IMR-90 (cell line): ENCODE measurements around the gene OR6S1. TPM values are rescaled to one million over a fixed set of nuclear protein-coding genes. Genes with fewer than 3 reads are reported as not detected.

ENCODE experiments used
- ATAC-seq: fragments of 200-7000 bp; cut with Tn5 transposase; 2 replicates; pipeline ENCODE4 v1.9.1; 2020; ENCODE audit warnings: low read depth, mild to moderate bottlenecking, moderate library complexity
- BruUV-seq: library from RNA; stranded (reverse); fragments of 400-500 nt; replicated peaks from 2 replicates; lab custom pipeline; 2021; lab: Mats Ljungman, UMichigan
- CTCF ChIA-PET: fragments of 300-600 bp; formaldehyde crosslinking; extraction: SDS; loops from one replicate; lab custom pipeline; 2021; ENCODE audit warnings: antibody characterized with exemption; lab: Yijun Ruan, JAX
- POLR2A ChIA-PET: fragments of 300-600 bp; sonication (Branson Sonifier 250); formaldehyde crosslinking; loops from one replicate; lab custom pipeline; 2022; ENCODE audit warnings: antibody characterized with exemption; ENCODE audit not compliant: unreplicated experiment; lab: Charles Lee
- DNase-seq: peaks from one replicate; pipeline ENCODE4 v3.0.0; 2013
- H2AFZ ChIP-seq: replicated peaks from 2 replicates; pipeline ENCODE3; 2013; ENCODE audit warnings: low read length, mild to moderate bottlenecking; ENCODE audit not compliant: poor library complexity
- H2AK5ac ChIP-seq: 2 replicates; pipeline ENCODE4 v1.6.1; 2013; ENCODE audit warnings: low read depth, low read length, inconsistent platforms
- H2AK9ac ChIP-seq: replicated peaks from 2 replicates; pipeline ENCODE3; 2013; ENCODE audit warnings: mild to moderate bottlenecking, low read depth, low read length, moderate library complexity; ENCODE audit not compliant: poor library complexity
- H2BK120ac ChIP-seq: 2 replicates; pipeline ENCODE4 v1.6.1; 2013; ENCODE audit warnings: low read depth, low read length, inconsistent platforms
- H2BK15ac ChIP-seq: 3 replicates; pipeline ENCODE4 v1.6.1; 2013; ENCODE audit warnings: low read depth, low read length, inconsistent platforms
- H2BK20ac ChIP-seq: 2 replicates; pipeline ENCODE4 v1.6.1; 2013; ENCODE audit warnings: low read depth, mild to moderate bottlenecking, inconsistent platforms, low read length, moderate library complexity
- H2BK5ac ChIP-seq: 2 replicates; pipeline ENCODE4 v1.6.1; 2013; ENCODE audit warnings: mild to moderate bottlenecking, low read depth, low read length, inconsistent platforms; ENCODE audit not compliant: poor library complexity, severe bottlenecking
- H3K14ac ChIP-seq: replicated peaks from 2 replicates; pipeline ENCODE4 v1.6.1; 2013; ENCODE audit warnings: low read depth, low read length, inconsistent platforms
- H3K18ac ChIP-seq: 2 replicates; pipeline ENCODE4 v1.6.1; 2013; ENCODE audit warnings: low read depth, low read length, control low read depth
- H3K23ac ChIP-seq: 2 replicates; pipeline ENCODE4 v1.6.1; 2013; ENCODE audit warnings: low read depth, low read length, inconsistent platforms
- H3K27ac ChIP-seq: 2 replicates; pipeline ENCODE4 v1.5.1; 2013; ENCODE audit warnings: mild to moderate bottlenecking, control low read depth, low read length; ENCODE audit not compliant: insufficient read depth
- H3K27me3 ChIP-seq: 2 replicates; pipeline ENCODE4 v1.6.1; 2013; ENCODE audit warnings: low read length; ENCODE audit not compliant: control insufficient read depth, insufficient read depth
- H3K36me3 ChIP-seq: 2 replicates; pipeline ENCODE4 v1.6.1; 2013; ENCODE audit warnings: low read length, mixed read lengths; ENCODE audit not compliant: control insufficient read depth, insufficient read depth
- H3K4ac ChIP-seq: 2 replicates; pipeline ENCODE4 v1.6.1; 2013; ENCODE audit warnings: low read depth, low read length, inconsistent platforms
- H3K4me1 ChIP-seq: 2 replicates; pipeline ENCODE4 v1.6.1; 2013; ENCODE audit warnings: low read length, mixed read lengths; ENCODE audit not compliant: control insufficient read depth, insufficient read depth
- H3K4me2 ChIP-seq: 2 replicates; pipeline ENCODE4 v1.6.1; 2013; ENCODE audit warnings: low read depth, mild to moderate bottlenecking, control low read depth, low read length, moderate library complexity
- H3K4me3 ChIP-seq: 2 replicates; pipeline ENCODE4 v1.5.1; 2013; ENCODE audit warnings: low read depth, mild to moderate bottlenecking, control low read depth, low read length, moderate library complexity; ENCODE audit not compliant: insufficient read depth
- H3K56ac ChIP-seq: 2 replicates; pipeline ENCODE4 v1.6.1; 2013; ENCODE audit warnings: low read length, inconsistent platforms; ENCODE audit not compliant: insufficient read depth; ENCODE audit errors: extremely low read depth
- H3K79me1 ChIP-seq, 2 experiments: 2 replicates each; pipeline ENCODE4 v1.6.1; 2013; ENCODE audit warnings: low read length in 2 of 2, inconsistent platforms in 1 of 2, low read depth in 1 of 2
- H3K9ac ChIP-seq: 2 replicates; pipeline ENCODE4 v1.6.1; 2013; ENCODE audit warnings: low read depth, low read length, control low read depth
- H3K9me1 ChIP-seq: 2 replicates; pipeline ENCODE4 v1.6.1; 2013; ENCODE audit warnings: low read length, inconsistent platforms; ENCODE audit not compliant: insufficient read depth
- H3K9me3 ChIP-seq: 2 replicates; pipeline ENCODE4 v1.6.1; 2013; ENCODE audit warnings: low read length; ENCODE audit not compliant: control insufficient read depth, insufficient read depth
- H4K20me1 ChIP-seq: 2 replicates; pipeline ENCODE4 v1.6.1; 2013; ENCODE audit warnings: low read length, inconsistent platforms; ENCODE audit not compliant: insufficient read depth
- H4K5ac ChIP-seq: 2 replicates; pipeline ENCODE4 v1.6.1; 2013; ENCODE audit warnings: mild to moderate bottlenecking, low read depth, low read length, control low read depth
- H4K8ac ChIP-seq, 2 experiments: 2 replicates each; pipeline ENCODE4 v1.6.1; 2013; ENCODE audit warnings: low read depth in 2 of 2, low read length in 2 of 2, control low read depth in 1 of 2, inconsistent platforms in 1 of 2
- H4K91ac ChIP-seq: 2 replicates; pipeline ENCODE4 v1.6.1; 2013; ENCODE audit warnings: low read depth, low read length, inconsistent platforms; ENCODE audit not compliant: insufficient read depth
- BHLHE40 ChIP-seq: fragments of 150-350 bp; IDR thresholded peaks from 2 replicates; pipeline ENCODE4 v1.6.1; 2016; ENCODE audit warnings: mild to moderate bottlenecking, low read depth, low read length
- CEBPB ChIP-seq: IDR thresholded peaks from 2 replicates; pipeline ENCODE4 v1.6.1; 2012; ENCODE audit warnings: low read depth, low read length, improper control_type of control experiment
- MAZ ChIP-seq: IDR thresholded peaks from 2 replicates; pipeline ENCODE4 v1.6.1; 2012; ENCODE audit warnings: low read depth, mild to moderate bottlenecking, low read length, improper control_type of control experiment, moderate library complexity, borderline replicate concordance
- MXI1 ChIP-seq: IDR thresholded peaks from 2 replicates; pipeline ENCODE4 v1.6.1; 2012; ENCODE audit warnings: low read depth, mild to moderate bottlenecking, low read length, moderate library complexity, borderline replicate concordance
- NFE2L2 ChIP-seq: fragments of 150-350 bp; IDR thresholded peaks from 2 replicates; pipeline ENCODE4 v1.6.1; 2016; ENCODE audit warnings: low read depth, mild to moderate bottlenecking, low read length
- POLR2A ChIP-seq: IDR thresholded peaks from 2 replicates; pipeline ENCODE4 v1.6.1; 2012; ENCODE audit warnings: mild to moderate bottlenecking, low read depth, low read length
- RAD21 ChIP-seq: IDR thresholded peaks from 2 replicates; pipeline ENCODE4 v1.6.1; 2012; ENCODE audit warnings: low read length, improper control_type of control experiment
- RFX5 ChIP-seq: IDR thresholded peaks from 2 replicates; pipeline ENCODE4 v1.8.0; 2012; ENCODE audit warnings: low read depth, mild to moderate bottlenecking, low read length, moderate library complexity
- SMC3 ChIP-seq: fragments of 150-350 bp; IDR thresholded peaks from 2 replicates; pipeline ENCODE4 v1.6.1; 2016; ENCODE audit warnings: low read depth, mild to moderate bottlenecking, antibody characterized with exemption, low read length, moderate library complexity
- WGBS, 2 experiments: methylation state at CpG; one replicate each; pipeline versions ENCODE4 v1.1.5 to v1.1.7; 2013; ENCODE audit warnings: missing lambda C conversion rate in 2 of 2; ENCODE audit not compliant: insufficient read length in 1 of 2; ENCODE audit errors: extremely low coverage in 2 of 2; 5-methylcytosine and 5-hydroxymethylcytosine counted together
- dilution Hi-C: fragments of 300-500 bp; cut with HindIII; formaldehyde crosslinking; loops from one replicate; pipeline ENCODE4 v1.14.3; 2018; ENCODE audit warnings: low sequenced_read_pairs; ENCODE audit not compliant: unreplicated experiment
- in situ Hi-C: fragments of 300-500 bp; cut with MboI; formaldehyde crosslinking; loops from 3 replicates; pipeline ENCODE4 v1.14.3; 2019; ENCODE audit warnings: low sequenced_read_pairs, inconsistent platforms, mixed read lengths
- intact Hi-C: fragments of 100-400 bp; cut with micrococcal nuclease; formaldehyde crosslinking; loops from 2 replicates; pipeline ENCODE4 v1.10.0; 2022
- polyA plus RNA-seq, 3 experiments: library from polyadenylated mRNA; depleted of rRNA; stranded (reverse); fragments of >200 nt; gene quantifications; 2 replicates each; pipeline ENCODE4 v1.2.3, GENCODE V29; 2012; ENCODE audit warnings: low replicate concordance in 1 of 3
- total RNA-seq: library from RNA; depleted of rRNA; stranded (reverse); fragments of >200 nt; gene quantifications from 2 replicates; pipeline ENCODE4 v1.2.3, GENCODE V29; 2012
- TF ChIP-seq, protein P1 (sequence below): fragments of 150-350 bp; IDR thresholded peaks from 2 replicates; pipeline ENCODE4 v1.6.1; 2017; ENCODE audit warnings: mild to moderate bottlenecking, antibody characterized with exemption, low read length, low read depth

OR6S1 gene
- total and polyA plus RNA-seq, 2 of the 4 experiments (the other 2 are of a cell fraction): not detected

DNA sequence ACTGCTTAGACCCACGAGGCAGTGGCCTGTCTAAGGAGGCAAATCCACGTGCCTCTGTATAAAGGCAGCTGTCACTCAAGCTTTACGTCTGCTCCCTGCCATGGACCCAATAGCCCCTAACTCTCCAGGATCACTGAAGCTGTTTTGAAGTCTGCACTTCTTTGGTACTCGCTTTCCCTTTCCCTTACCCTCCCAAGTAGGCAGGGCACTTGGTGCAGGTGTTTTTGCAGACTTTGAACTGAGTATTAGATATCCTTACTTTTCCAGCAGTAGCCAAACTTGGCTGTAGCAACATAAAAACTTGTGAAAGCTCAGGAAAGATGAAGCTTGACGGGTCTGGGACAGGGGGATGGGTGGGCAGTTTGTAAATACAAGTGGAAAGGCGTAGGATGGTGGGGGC, 17.8 kb upstream of the OR6S1 start:
- Histone ChIP-seq H3K18ac (no peak overlapping the region), H3K4me2 (no peak overlapping the region), H3K56ac (no peak overlapping the region), H4K8ac (no peak overlapping the region), H2AK9ac (no peak overlapping the region), H3K4me1 (no peaks in the 10 kb centered on the region), H3K9me3 (no peaks in the 10 kb centered on the region), H2BK20ac (no peak overlapping the region), H3K4ac (no peak overlapping the region), H3K79me1 (no peaks in the 10 kb centered on the region), H3K9me1 (no peaks in the 10 kb centered on the region), H3K14ac (no peak overlapping the region), H3K4me3 (no peak overlapping the region), H2BK5ac (no peak overlapping the region), H3K27ac (no peak overlapping the region), H3K23ac (no peak overlapping the region), H3K9ac (no peak overlapping the region), H2AFZ (no peak overlapping the region), H4K91ac (no peak overlapping the region), H2BK15ac (no peak overlapping the region), H3K27me3 (peaks cover 23% of the 10 kb centered on the region), H3K36me3 (no peaks in the 10 kb centered on the region), H4K20me1 (no peaks in the 10 kb centered on the region), H2AK5ac (no peak overlapping the region), H2BK120ac (no peak overlapping the region), H4K5ac (no peak overlapping the region)
- ChIA-PET POLR2A (no interaction called here), CTCF (no interaction called here)
- 33% methylated on average over 5 of the region's 6 CpGs; no CpG with 5 or more reads in 1 of the 2 experiments for WGBS, 2 experiments
- BruUV-seq: no TSS peak
- dilution Hi-C loops (loop anchor here (25.0 kb wide), 1 partner anchor 122 kb away; no protein-coding TSS in a partner anchor), in situ Hi-C loops (no loop called here), intact Hi-C loops (no loop called here)
- DNase-seq (no peak), ATAC-seq (no peak)
- TF ChIP-seq MAZ (no peak), MXI1 (no peak), SMC3 (no peak), CEBPB (no peak), RFX5 (no peak), BHLHE40 (no peak), RAD21 (no peak), NFE2L2 (no peak), POLR2A (no peak)
- TF ChIP-seq, protein P1, sequence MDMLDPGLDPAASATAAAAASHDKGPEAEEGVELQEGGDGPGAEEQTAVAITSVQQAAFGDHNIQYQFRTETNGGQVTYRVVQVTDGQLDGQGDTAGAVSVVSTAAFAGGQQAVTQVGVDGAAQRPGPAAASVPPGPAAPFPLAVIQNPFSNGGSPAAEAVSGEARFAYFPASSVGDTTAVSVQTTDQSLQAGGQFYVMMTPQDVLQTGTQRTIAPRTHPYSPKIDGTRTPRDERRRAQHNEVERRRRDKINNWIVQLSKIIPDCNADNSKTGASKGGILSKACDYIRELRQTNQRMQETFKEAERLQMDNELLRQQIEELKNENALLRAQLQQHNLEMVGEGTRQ: no peak
